K562 (cell line): Measurements from ENCODE around the gene PLPPR2. TPM values are rescaled to one million over a fixed set of nuclear protein-coding genes. Genes with fewer than 3 reads are reported as not detected.

Source experiments
- ILK ChIP-seq: fragments of 450-650 bp; IDR thresholded peaks from 2 replicates; pipeline ENCODE4 v1.6.1; 2016; ENCODE audit warnings: missing genetic modification characterization, low read depth, mild to moderate bottlenecking, missing compliant biosample characterization, moderate library complexity, borderline replicate concordance
- MBD2 ChIP-seq: sonication (generic); IDR thresholded peaks from 2 replicates; pipeline ENCODE4 v1.6.1; 2016; ENCODE audit warnings: low read depth, borderline replicate concordance
- NBN ChIP-seq: fragments of 450-650 bp; IDR thresholded peaks from 2 replicates; pipeline ENCODE4 v1.6.1; 2016; ENCODE audit warnings: low read depth, mild to moderate bottlenecking
- POLR3G ChIP-seq: IDR thresholded peaks from 2 replicates; pipeline ENCODE4 v1.6.1; 2011; ENCODE audit not compliant: insufficient read length, insufficient replicate concordance; ENCODE audit errors: extremely low read depth
- POU5F1 ChIP-seq: fragments of 150-350 bp; IDR thresholded peaks from 2 replicates; pipeline ENCODE4 v1.6.1; 2014; ENCODE audit warnings: borderline replicate concordance, low read length, low read depth, mild to moderate bottlenecking; ENCODE audit not compliant: partially characterized antibody
- SPI1 ChIP-seq: IDR thresholded peaks from 2 replicates; pipeline ENCODE4 v1.6.1; 2011; ENCODE audit warnings: low read depth, low read length, control low read depth, borderline replicate concordance
- TAF9B ChIP-seq: fragments of 450-650 bp; IDR thresholded peaks from 2 replicates; pipeline ENCODE4 v1.6.1; 2018; ENCODE audit warnings: mild to moderate bottlenecking; ENCODE audit not compliant: partially characterized antibody
- XRCC4 ChIP-seq: IDR thresholded peaks from one replicate; pipeline ENCODE4 v1.6.1; 2011; ENCODE audit not compliant: insufficient read depth, insufficient read length; ENCODE audit errors: extremely low read depth
- ZNF165 ChIP-seq: fragments of 250-450 bp; sonication (Bioruptor Pico); IDR thresholded peaks from 2 replicates; pipeline ENCODE4 v1.4.0; 2020; ENCODE audit warnings: borderline replicate concordance
- ZZZ3 ChIP-seq: fragments of 450-650 bp; IDR thresholded peaks from 2 replicates; pipeline ENCODE4 v1.6.1; 2016; ENCODE audit warnings: antibody characterized with exemption, mild to moderate bottlenecking, moderate library complexity
- polyA plus RNA-seq, 8 experiments: library from polyadenylated mRNA; depleted of rRNA in 4 of 8; stranded (reverse) in 5 of 8; unstranded in 3 of 8; fragments of >200 nt; fragmentation: Nextera tagmentation in 2 of 8; fragmentation: Illumina TruSeq in 1 of 8; extraction: Ambion mirVana in 2 of 8; extraction: Trizol in 1 of 8; gene quantifications; 2 replicates each; pipeline versions ENCODE4 v1.2.1 to v1.2.3, GENCODE V29; 2011 to 2014; ENCODE audit warnings: inconsistent platforms in 1 of 8, missing spikeins in 1 of 8
- total RNA-seq, 7 experiments: library from RNA; depleted of rRNA in 6 of 7; stranded (reverse); fragments of >200 nt in 6 of 7; fragmentation: Illumina TruSeq in 2 of 7; extraction: Trizol in 2 of 7; gene quantifications; 2 replicates each; pipeline versions ENCODE4 v1.2.1 to v1.2.3, GENCODE V29; 2011 to 2021; ENCODE audit warnings: low replicate concordance in 1 of 7
- TF ChIP-seq, protein P1 (sequence below): IDR thresholded peaks from 3 replicates; pipeline ENCODE4 v1.6.1; 2011; ENCODE audit warnings: borderline replicate concordance, mild to moderate bottlenecking, moderate library complexity; ENCODE audit not compliant: insufficient read length; ENCODE audit errors: extremely low read depth
- TF ChIP-seq, protein P2 (sequence below), 3 experiments: fragments of 200-800 bp in 1 of 3; fragments of 250-450 bp in 1 of 3; fragments of 450-650 bp in 1 of 3; sonication (Bioruptor Pico) in 1 of 3; sonication (Bioruptor generic) in 1 of 3; formaldehyde crosslinking in 1 of 3; IDR thresholded peaks; 2 replicates each; pipeline versions ENCODE4 v1.6.1 to v1.8.0; 2016 to 2022; ENCODE audit warnings: mild to moderate bottlenecking in 2 of 3, missing genetic modification characterization in 2 of 3, missing compliant biosample characterization in 1 of 3, moderate library complexity in 1 of 3
- TF ChIP-seq, protein P3 (sequence below): fragments of 450-650 bp; IDR thresholded peaks from 2 replicates; pipeline ENCODE4 v1.6.1; 2016; ENCODE audit warnings: missing biosample characterization, missing genetic modification characterization
- TF ChIP-seq, protein P4 (sequence below): fragments of 250-450 bp; sonication (Bioruptor Pico); IDR thresholded peaks from 2 replicates; pipeline ENCODE4 v1.4.0; 2020; ENCODE audit warnings: mild to moderate bottlenecking, moderate library complexity

Gene PLPPR2
- total and polyA plus RNA-seq, 9 of the 15 experiments (the other 6 are each of a cell fraction or from before 2014, with no cell fraction given) = 0.49 to 15.9 (median 3.4) TPM

DNA sequence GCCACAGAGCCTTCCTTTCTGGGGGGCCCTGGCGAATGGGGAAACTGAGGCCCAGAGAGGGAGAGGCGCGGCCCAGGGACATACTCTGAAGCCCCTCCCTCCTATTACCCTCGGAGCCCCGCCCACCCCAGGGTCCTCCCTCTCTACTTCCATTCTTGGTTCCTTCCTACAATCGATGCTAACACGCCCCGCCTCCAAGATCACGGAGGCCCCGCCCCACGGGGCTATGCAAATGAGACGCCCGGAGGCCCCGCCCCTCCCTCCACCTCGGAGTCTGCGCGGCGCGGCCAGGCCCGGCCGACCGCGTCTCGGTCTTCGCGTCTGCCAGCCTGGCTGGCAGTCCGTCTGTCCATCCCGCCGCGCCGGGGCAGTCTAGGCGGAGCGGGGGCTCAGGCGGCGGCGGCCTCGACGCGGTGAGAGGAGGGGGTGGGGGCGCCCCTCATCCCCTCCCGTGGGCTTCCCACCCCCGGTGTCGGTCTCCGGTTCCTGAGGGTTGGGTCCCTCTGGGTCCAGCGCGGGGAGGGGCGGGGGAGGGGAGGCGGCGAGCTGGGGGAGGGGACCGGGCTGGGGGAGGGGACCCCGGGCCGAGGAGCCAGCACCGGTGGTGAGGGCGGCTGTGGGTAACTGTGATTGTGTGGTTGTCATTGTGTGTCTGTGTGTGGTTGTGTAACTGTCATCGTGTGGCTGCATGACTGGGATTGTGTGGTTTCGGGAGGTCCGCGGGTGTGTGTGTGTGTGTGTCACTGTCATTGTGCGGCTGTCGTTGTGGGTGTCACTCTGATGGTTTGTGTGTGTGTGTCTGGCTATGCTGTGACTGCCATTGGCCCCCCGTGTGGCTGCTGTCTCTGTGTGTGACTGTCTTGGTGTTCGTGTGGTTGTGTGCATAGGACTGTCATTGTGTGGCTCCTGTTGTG, at the start of gene PLPPR2 (continued):
- TF ChIP-seq POU5F1 = no peak
- TF ChIP-seq, protein P1, sequence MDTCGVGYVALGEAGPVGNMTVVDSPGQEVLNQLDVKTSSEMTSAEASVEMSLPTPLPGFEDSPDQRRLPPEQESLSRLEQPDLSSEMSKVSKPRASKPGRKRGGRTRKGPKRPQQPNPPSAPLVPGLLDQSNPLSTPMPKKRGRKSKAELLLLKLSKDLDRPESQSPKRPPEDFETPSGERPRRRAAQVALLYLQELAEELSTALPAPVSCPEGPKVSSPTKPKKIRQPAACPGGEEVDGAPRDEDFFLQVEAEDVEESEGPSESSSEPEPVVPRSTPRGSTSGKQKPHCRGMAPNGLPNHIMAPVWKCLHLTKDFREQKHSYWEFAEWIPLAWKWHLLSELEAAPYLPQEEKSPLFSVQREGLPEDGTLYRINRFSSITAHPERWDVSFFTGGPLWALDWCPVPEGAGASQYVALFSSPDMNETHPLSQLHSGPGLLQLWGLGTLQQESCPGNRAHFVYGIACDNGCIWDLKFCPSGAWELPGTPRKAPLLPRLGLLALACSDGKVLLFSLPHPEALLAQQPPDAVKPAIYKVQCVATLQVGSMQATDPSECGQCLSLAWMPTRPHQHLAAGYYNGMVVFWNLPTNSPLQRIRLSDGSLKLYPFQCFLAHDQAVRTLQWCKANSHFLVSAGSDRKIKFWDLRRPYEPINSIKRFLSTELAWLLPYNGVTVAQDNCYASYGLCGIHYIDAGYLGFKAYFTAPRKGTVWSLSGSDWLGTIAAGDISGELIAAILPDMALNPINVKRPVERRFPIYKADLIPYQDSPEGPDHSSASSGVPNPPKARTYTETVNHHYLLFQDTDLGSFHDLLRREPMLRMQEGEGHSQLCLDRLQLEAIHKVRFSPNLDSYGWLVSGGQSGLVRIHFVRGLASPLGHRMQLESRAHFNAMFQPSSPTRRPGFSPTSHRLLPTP = no peak
- TF ChIP-seq, protein P2, sequence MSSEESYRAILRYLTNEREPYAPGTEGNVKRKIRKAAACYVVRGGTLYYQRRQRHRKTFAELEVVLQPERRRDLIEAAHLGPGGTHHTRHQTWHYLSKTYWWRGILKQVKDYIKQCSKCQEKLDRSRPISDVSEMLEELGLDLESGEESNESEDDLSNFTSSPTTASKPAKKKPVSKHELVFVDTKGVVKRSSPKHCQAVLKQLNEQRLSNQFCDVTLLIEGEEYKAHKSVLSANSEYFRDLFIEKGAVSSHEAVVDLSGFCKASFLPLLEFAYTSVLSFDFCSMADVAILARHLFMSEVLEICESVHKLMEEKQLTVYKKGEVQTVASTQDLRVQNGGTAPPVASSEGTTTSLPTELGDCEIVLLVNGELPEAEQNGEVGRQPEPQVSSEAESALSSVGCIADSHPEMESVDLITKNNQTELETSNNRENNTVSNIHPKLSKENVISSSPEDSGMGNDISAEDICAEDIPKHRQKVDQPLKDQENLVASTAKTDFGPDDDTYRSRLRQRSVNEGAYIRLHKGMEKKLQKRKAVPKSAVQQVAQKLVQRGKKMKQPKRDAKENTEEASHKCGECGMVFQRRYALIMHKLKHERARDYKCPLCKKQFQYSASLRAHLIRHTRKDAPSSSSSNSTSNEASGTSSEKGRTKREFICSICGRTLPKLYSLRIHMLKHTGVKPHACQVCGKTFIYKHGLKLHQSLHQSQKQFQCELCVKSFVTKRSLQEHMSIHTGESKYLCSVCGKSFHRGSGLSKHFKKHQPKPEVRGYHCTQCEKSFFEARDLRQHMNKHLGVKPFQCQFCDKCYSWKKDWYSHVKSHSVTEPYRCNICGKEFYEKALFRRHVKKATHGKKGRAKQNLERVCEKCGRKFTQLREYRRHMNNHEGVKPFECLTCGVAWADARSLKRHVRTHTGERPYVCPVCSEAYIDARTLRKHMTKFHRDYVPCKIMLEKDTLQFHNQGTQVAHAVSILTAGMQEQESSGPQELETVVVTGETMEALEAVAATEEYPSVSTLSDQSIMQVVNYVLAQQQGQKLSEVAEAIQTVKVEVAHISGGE (CRISPR knock-in tag; IDR thresholded peaks at IDR 0.05) = no peak
- TF ChIP-seq MBD2 = no peak
- TF ChIP-seq, protein P3, sequence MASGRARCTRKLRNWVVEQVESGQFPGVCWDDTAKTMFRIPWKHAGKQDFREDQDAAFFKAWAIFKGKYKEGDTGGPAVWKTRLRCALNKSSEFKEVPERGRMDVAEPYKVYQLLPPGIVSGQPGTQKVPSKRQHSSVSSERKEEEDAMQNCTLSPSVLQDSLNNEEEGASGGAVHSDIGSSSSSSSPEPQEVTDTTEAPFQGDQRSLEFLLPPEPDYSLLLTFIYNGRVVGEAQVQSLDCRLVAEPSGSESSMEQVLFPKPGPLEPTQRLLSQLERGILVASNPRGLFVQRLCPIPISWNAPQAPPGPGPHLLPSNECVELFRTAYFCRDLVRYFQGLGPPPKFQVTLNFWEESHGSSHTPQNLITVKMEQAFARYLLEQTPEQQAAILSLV (tag) = no peak
- TF ChIP-seq ILK (tag) = no peak
- TF ChIP-seq, protein P4, sequence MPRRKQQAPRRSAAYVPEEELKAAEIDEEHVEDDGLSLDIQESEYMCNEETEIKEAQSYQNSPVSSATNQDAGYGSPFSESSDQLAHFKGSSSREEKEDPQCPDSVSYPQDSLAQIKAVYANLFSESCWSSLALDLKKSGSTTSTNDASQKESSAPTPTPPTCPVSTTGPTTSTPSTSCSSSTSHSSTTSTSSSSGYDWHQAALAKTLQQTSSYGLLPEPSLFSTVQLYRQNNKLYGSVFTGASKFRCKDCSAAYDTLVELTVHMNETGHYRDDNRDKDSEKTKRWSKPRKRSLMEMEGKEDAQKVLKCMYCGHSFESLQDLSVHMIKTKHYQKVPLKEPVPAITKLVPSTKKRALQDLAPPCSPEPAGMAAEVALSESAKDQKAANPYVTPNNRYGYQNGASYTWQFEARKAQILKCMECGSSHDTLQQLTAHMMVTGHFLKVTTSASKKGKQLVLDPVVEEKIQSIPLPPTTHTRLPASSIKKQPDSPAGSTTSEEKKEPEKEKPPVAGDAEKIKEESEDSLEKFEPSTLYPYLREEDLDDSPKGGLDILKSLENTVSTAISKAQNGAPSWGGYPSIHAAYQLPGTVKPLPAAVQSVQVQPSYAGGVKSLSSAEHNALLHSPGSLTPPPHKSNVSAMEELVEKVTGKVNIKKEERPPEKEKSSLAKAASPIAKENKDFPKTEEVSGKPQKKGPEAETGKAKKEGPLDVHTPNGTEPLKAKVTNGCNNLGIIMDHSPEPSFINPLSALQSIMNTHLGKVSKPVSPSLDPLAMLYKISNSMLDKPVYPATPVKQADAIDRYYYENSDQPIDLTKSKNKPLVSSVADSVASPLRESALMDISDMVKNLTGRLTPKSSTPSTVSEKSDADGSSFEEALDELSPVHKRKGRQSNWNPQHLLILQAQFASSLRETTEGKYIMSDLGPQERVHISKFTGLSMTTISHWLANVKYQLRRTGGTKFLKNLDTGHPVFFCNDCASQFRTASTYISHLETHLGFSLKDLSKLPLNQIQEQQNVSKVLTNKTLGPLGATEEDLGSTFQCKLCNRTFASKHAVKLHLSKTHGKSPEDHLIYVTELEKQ (CRISPR knock-in tag) = no peak
- TF ChIP-seq TAF9B = no peak
- peak; percentile 27; the same call in 1 of the 2 replicates for TF ChIP-seq NBN
- TF ChIP-seq ZNF165 = no peak
- no peak for TF ChIP-seq ZZZ3
- TF ChIP-seq XRCC4 = no peak
- no peak for TF ChIP-seq POLR3G
- TF ChIP-seq SPI1 = no peak
